Endothelial cell of umbilical vein (primary cell): Measurements from ENCODE around the gene ANXA6. TPM values are rescaled to one million over a fixed set of nuclear protein-coding genes. Genes with fewer than 3 reads are reported as not detected.

ENCODE experiments used
- BruUV-seq: library from RNA; stranded (reverse); fragments of 400-500 nt; replicated peaks from 2 replicates; lab custom pipeline; 2021; lab: Mats Ljungman, UMichigan
- CTCF ChIA-PET: fragments of 300-600, 350-600 bp; sonication (Branson Sonifier 250); formaldehyde crosslinking; loops from one replicate; lab custom pipeline; 2021; ENCODE audit warnings: antibody characterized with exemption, inconsistent platforms; lab: Charles Lee
- POLR2A ChIA-PET: fragments of 300-600, 350-600 bp; sonication (Branson Sonifier 250); formaldehyde crosslinking; loops from one replicate; lab custom pipeline; 2021; ENCODE audit warnings: antibody characterized with exemption, inconsistent platforms; lab: Charles Lee
- DNase-seq: peaks from one replicate; pipeline ENCODE4 v3.0.0-alpha.2; 2011; ENCODE audit warnings: low read depth, low spot score
- FAIRE-seq: peaks from 2 replicates; lab custom pipeline; 2011; peaks lifted over from hg19 to GRCh38; lab: Jason Lieb, UNC
- H2AFZ ChIP-seq: 2 replicates; pipeline ENCODE4 v1.6.0; 2012; ENCODE audit warnings: low read depth, low read length, control low read depth, inconsistent platforms
- H3K27ac ChIP-seq: 2 replicates; pipeline ENCODE4 v1.5.1; 2011; ENCODE audit warnings: low read depth, mild to moderate bottlenecking, control low read depth, low read length, moderate library complexity; ENCODE audit not compliant: insufficient read depth
- H3K27me3 ChIP-seq, 2 experiments: 2 replicates each; pipeline versions ENCODE4 v1.6.0 to v1.6.1; 2011; ENCODE audit warnings: low read length in 2 of 2, mixed read lengths in 1 of 2; ENCODE audit not compliant: control insufficient read depth in 2 of 2, insufficient read depth in 2 of 2
- H3K36me3 ChIP-seq, 2 experiments: 2 replicates in 1 of 2; 3 replicates in 1 of 2; pipeline ENCODE4 v1.5.1; 2011; ENCODE audit warnings: low read length in 2 of 2, mild to moderate bottlenecking in 1 of 2, moderate library complexity in 1 of 2; ENCODE audit not compliant: control insufficient read depth in 2 of 2, insufficient read depth in 2 of 2; ENCODE audit errors: extremely low read depth in 1 of 2
- H3K4me1 ChIP-seq: 3 replicates; pipeline ENCODE4 v1.5.1; 2011; ENCODE audit warnings: mild to moderate bottlenecking, low read length; ENCODE audit not compliant: control insufficient read depth, insufficient read depth; ENCODE audit errors: extremely low read depth
- H3K4me2 ChIP-seq: 2 replicates; pipeline ENCODE4 v1.6.1; 2011; ENCODE audit warnings: low read length, control low read depth, mixed read lengths; ENCODE audit not compliant: insufficient read depth
- H3K4me3 ChIP-seq, 3 experiments: fragments of 200-600 bp in 1 of 3; sonication (generic), shearing (Covaris generic) in 1 of 3; replicated peaks in 1 of 3; 2 replicates each; pipeline ENCODE4 v1.5.1; 2011 to 2016; ENCODE audit warnings: control low read depth in 3 of 3, low read length in 3 of 3, mild to moderate bottlenecking in 2 of 3, inconsistent platforms in 1 of 3, low read depth in 1 of 3, moderate library complexity in 1 of 3; ENCODE audit not compliant: insufficient read depth in 1 of 3
- H3K79me2 ChIP-seq: 2 replicates; pipeline ENCODE4 v1.6.0; 2012; ENCODE audit warnings: low read length, inconsistent platforms; ENCODE audit not compliant: control insufficient read depth, insufficient read depth
- H3K9ac ChIP-seq: replicated peaks from 2 replicates; pipeline ENCODE3; 2011; ENCODE audit warnings: low read length, control low read depth; ENCODE audit not compliant: insufficient read depth; ENCODE audit errors: extremely low read depth
- H3K9me1 ChIP-seq: replicated peaks from 3 replicates; pipeline ENCODE4 v1.6.0; 2011; ENCODE audit warnings: mild to moderate bottlenecking, low read length; ENCODE audit not compliant: control insufficient read depth, insufficient read depth; ENCODE audit errors: extremely low read depth
- H3K9me3 ChIP-seq: replicated peaks from 2 replicates; pipeline ENCODE4 v1.5.1; 2012; ENCODE audit warnings: low read length, inconsistent platforms; ENCODE audit not compliant: control insufficient read depth, insufficient read depth
- H4K20me1 ChIP-seq: replicated peaks from 2 replicates; pipeline ENCODE3; 2011; ENCODE audit warnings: mild to moderate bottlenecking, low read length; ENCODE audit not compliant: control insufficient read depth, insufficient read depth; ENCODE audit errors: extremely low read depth
- EZH2 ChIP-seq: IDR thresholded peaks from 2 replicates; pipeline ENCODE4 v1.6.1; 2012; ENCODE audit warnings: borderline replicate concordance, low read depth, mild to moderate bottlenecking, moderate library complexity, low read length, inconsistent platforms; ENCODE audit not compliant: severe bottlenecking
- FOS ChIP-seq: IDR thresholded peaks from 2 replicates; pipeline ENCODE4 v1.6.1; 2011; ENCODE audit warnings: mild to moderate bottlenecking, low read length, moderate library complexity, borderline replicate concordance; ENCODE audit not compliant: insufficient read depth
- GATA2 ChIP-seq: IDR thresholded peaks from 2 replicates; pipeline ENCODE4 v1.7.0; 2011; ENCODE audit warnings: low read depth, mild to moderate bottlenecking, moderate library complexity, mixed read lengths, low read length; ENCODE audit not compliant: insufficient read length, insufficient read depth
- JUN ChIP-seq: IDR thresholded peaks from 2 replicates; pipeline ENCODE4 v1.6.1; 2011; ENCODE audit warnings: borderline replicate concordance, low read depth; ENCODE audit not compliant: insufficient read length, insufficient read depth
- MYC ChIP-seq: IDR thresholded peaks from one replicate; pipeline ENCODE4 v1.6.1; 2011; ENCODE audit warnings: mild to moderate bottlenecking, low read depth, low read length
- POLR2A ChIP-seq: IDR thresholded peaks from 2 replicates; pipeline ENCODE4 v1.6.1; 2012; ENCODE audit warnings: low read depth, mild to moderate bottlenecking, control low read depth, low read length
- POLR2AphosphoS5 ChIP-seq: IDR thresholded peaks from 2 replicates; pipeline ENCODE4 v1.6.1; 2012; ENCODE audit warnings: low read depth, mild to moderate bottlenecking, control low read depth, low read length, moderate library complexity; ENCODE audit not compliant: insufficient read depth
- dilution Hi-C: fragments of 300-500 bp; cut with MboI; formaldehyde crosslinking; loops from one replicate; pipeline ENCODE4 v1.15.0; 2019; ENCODE audit warnings: low sequenced_read_pairs; ENCODE audit not compliant: extremely low pct_ligation_motif_present
- intact Hi-C: fragments of 100-400 bp; cut with micrococcal nuclease; formaldehyde crosslinking; loops from one replicate; pipeline ENCODE4 v1.10.0; 2022
- polyA plus RNA-seq, 4 experiments: library from polyadenylated mRNA; depleted of rRNA in 3 of 4; stranded (reverse) in 3 of 4; unstranded in 1 of 4; fragments of >200 nt; gene quantifications; 2 replicates each; pipeline versions ENCODE4 v1.2.1 to v1.2.3, GENCODE V29; 2011 to 2012; ENCODE audit warnings: missing spikeins in 1 of 4
- total RNA-seq: library from RNA; stranded (reverse); gene quantifications from 2 replicates; pipeline ENCODE4 v1.2.3, GENCODE V29; 2021
- TF ChIP-seq, protein P1 (sequence below): IDR thresholded peaks from 2 replicates; pipeline ENCODE4 v1.6.1; 2011; ENCODE audit not compliant: insufficient read depth, insufficient read length
- TF ChIP-seq, protein P2 (sequence below), 2 donors: IDR thresholded peaks; 1 replicate in 1 of 2; 2 replicates in 1 of 2; pipeline ENCODE4 v1.5.1; 2011; ENCODE audit warnings: low read length in 2 of 2, mild to moderate bottlenecking in 2 of 2, moderate library complexity in 2 of 2, control low read depth in 1 of 2, inconsistent platforms in 1 of 2, low read depth in 1 of 2; ENCODE audit not compliant: insufficient read depth in 1 of 2; ENCODE audit errors: extremely low read depth in 1 of 2

ANXA6 gene
- total and polyA plus RNA-seq, 2 donors (not counting 3 experiments of a cell fraction or from before 2014, with no cell fraction given), result 195 to 266 TPM

DNA sequence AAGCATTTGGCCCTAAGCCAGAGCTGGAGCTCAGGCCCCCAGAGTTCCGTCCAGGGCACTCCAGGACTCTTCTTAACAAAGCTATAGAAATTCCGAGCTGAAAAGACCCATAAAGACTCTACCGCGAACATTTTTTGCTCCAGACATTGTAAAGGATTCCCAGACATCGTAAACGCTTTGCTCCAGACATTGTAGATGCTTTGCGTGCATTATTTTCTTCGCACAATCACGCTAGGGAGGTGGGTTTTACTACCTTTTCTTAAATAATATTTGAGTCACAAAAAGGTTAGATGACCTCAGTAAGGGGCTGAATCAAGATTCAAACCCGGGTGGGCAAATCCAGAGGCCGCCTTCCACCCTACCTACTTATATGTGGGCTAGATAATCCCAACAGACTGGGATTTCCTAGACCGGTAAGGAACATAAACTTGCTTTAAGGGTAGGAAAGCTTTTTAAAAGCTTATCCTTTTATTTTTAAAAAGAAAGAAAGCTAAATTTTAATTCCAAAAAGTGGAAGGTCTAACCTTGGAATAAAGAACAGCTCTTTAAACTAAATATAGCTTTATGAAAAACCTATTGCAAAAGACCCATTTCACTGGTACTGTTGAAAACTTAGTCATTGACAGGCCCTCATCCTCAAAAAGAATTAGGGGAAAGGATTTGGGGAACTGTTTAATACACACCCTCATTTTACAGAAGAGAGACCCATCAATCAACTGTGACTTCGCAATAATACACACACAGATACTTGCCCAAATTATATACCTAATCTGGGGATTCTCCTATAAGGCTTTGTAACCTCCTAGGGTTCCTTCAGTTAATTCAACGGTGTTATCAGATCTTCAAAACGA is 75.9 kb downstream of the ANXA6 start:
- ChIA-PET POLR2A (interaction anchor here (0.8 to 1.7 kb wide), 4 partner anchors 8 to 34 kb away, joined by 3 to 4 read pairs (median 4); no protein-coding TSS in a partner anchor), CTCF (interaction anchor here (0.6 to 4.0 kb wide), 12 partner anchors 8 to 157 kb away, joined by 3 to 26 read pairs (median 6); no protein-coding TSS in a partner anchor)
- intact Hi-C loops, result loop anchor here (1.0 to 2.0 kb wide), 4 partner anchors 8 to 323 kb away; partner anchors contain the start of gene DCTN4

More for the DNA sequence above, 75.9 kb downstream of the ANXA6 start:
- Histone ChIP-seq H3K9me1 (no peaks in the 10 kb centered on the region), H3K27me3 (no peaks in the 10 kb centered on the region), H3K4me3 (peak overlapping the region; percentile 51 to 77 (median 62)), H3K36me3 (peaks cover 0 to 2% of the 10 kb centered on the region in 2 experiments), H3K9ac (peak overlapping the region; percentile 93), H3K9me3 (no peaks in the 10 kb centered on the region), H3K27ac (peak overlapping the region; percentile 94), H3K4me2 (peak overlapping the region; percentile 74), H3K79me2 (peaks cover 21% of the 10 kb centered on the region), H3K4me1 (peaks cover 38% of the 10 kb centered on the region), H4K20me1 (no peaks in the 10 kb centered on the region), H2AFZ (peak overlapping the region; percentile 84)
- TSS peak; percentile 89 for BruUV-seq
- no peak for DNase-seq
- dilution Hi-C loops, result loop anchor here (10.0 kb wide), 1 partner anchor 47 kb away; no protein-coding TSS in a partner anchor
- TF ChIP-seq POLR2AphosphoS5, result no peak
- no peak for TF ChIP-seq MYC
- TF ChIP-seq FOS, result no peak
- no peak for TF ChIP-seq EZH2
- TF ChIP-seq, protein P1, sequence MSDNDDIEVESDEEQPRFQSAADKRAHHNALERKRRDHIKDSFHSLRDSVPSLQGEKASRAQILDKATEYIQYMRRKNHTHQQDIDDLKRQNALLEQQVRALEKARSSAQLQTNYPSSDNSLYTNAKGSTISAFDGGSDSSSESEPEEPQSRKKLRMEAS, result no peak
- TF ChIP-seq GATA2, result no peak
- TF ChIP-seq, protein P2, sequence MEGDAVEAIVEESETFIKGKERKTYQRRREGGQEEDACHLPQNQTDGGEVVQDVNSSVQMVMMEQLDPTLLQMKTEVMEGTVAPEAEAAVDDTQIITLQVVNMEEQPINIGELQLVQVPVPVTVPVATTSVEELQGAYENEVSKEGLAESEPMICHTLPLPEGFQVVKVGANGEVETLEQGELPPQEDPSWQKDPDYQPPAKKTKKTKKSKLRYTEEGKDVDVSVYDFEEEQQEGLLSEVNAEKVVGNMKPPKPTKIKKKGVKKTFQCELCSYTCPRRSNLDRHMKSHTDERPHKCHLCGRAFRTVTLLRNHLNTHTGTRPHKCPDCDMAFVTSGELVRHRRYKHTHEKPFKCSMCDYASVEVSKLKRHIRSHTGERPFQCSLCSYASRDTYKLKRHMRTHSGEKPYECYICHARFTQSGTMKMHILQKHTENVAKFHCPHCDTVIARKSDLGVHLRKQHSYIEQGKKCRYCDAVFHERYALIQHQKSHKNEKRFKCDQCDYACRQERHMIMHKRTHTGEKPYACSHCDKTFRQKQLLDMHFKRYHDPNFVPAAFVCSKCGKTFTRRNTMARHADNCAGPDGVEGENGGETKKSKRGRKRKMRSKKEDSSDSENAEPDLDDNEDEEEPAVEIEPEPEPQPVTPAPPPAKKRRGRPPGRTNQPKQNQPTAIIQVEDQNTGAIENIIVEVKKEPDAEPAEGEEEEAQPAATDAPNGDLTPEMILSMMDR (IDR thresholded peaks at IDR 0.05; ENCODE audit: extremely low read depth in 1 of 2, insufficient read depth in 1 of 2, low read depth in 1 of 2, low read length in 2 of 2), result no peak
- TF ChIP-seq POLR2A, result no peak
- TF ChIP-seq JUN, result no peak
- FAIRE-seq, result no peak
